ENCODE results near the gene COG4.

COG4 gene

GRCh38 chr16:70482624-70483023 lies 40.7 kb downstream of the COG4 start:
- TF ChIP-seq CTCF (IDR thresholded peaks at IDR 0.05; ENCODE audit: low read depth, low read length, missing control alignments): no peak
- H3K4me3 ChIP-seq (ENCODE audit: low read depth, low read length): no peak overlapping the region
- no peak for DNase-seq (ENCODE audit: low read depth)

- DNase-seq (ENCODE audit: low read depth): no peak
- H3K4me3 ChIP-seq (ENCODE audit: low read depth, low read length): no peak overlapping the region
- no peak for TF ChIP-seq CTCF (IDR thresholded peaks at IDR 0.05; ENCODE audit: low read depth, low read length, missing control alignments)
Observed at GRCh38 chr16:70481929-70482536, 41.3 kb downstream of the COG4 start.

GRCh38 chr16:70480127-70481105 lies 42.9 kb downstream of the COG4 start:
- TF ChIP-seq CTCF (IDR thresholded peaks at IDR 0.05; ENCODE audit: low read depth, low read length, missing control alignments): no peak

GRCh38 chr16:70478912-70479341 lies 44.4 kb downstream of the COG4 start:
- no peak overlapping the region for H3K4me3 ChIP-seq (ENCODE audit: low read depth, low read length)
- no peak for TF ChIP-seq CTCF (IDR thresholded peaks at IDR 0.05; ENCODE audit: low read depth, low read length, missing control alignments)
- DNase-seq (ENCODE audit: low read depth): no peak

More at GRCh38 chr16:70480127-70481105, 42.9 kb downstream of the COG4 start:
- no peak for DNase-seq (ENCODE audit: low read depth)
- H3K4me3 ChIP-seq (ENCODE audit: low read depth, low read length): no peak overlapping the region

GRCh38 chr16:70478169-70478568 lies 45.2 kb downstream of the COG4 start:
- DNase-seq (ENCODE audit: low read depth): no peak
- no peak for TF ChIP-seq CTCF (IDR thresholded peaks at IDR 0.05; ENCODE audit: low read depth, low read length, missing control alignments)
- no peak overlapping the region for H3K4me3 ChIP-seq (ENCODE audit: low read depth, low read length)

- no peak overlapping the region for H3K4me3 ChIP-seq (ENCODE audit: low read depth, low read length)
- TF ChIP-seq CTCF (IDR thresholded peaks at IDR 0.05; ENCODE audit: low read depth, low read length, missing control alignments): no peak
- DNase-seq (ENCODE audit: low read depth): peak; percentile 90
Observed at GRCh38 chr16:70476272-70477020, 46.9 kb downstream of the COG4 start.

All from GM12864 (cell line).